GM23338 (cell line): ENCODE results near the gene PCSK4. TPM values are rescaled to one million over a fixed set of nuclear protein-coding genes. Genes with fewer than 3 reads are reported as not detected.

ENCODE experiments used
- ATAC-seq: fragments of 200-7000 bp; cut with Tn5 transposase; 3 replicates; pipeline ENCODE4 v1.9.1; 2020
- DNase-seq: peaks from one replicate; pipeline ENCODE4 v3.0.0-alpha.2; 2015; ENCODE audit warnings: low spot score
- H2AFZ ChIP-seq: fragments of 200-600 bp; sonication (generic); 2 replicates; pipeline ENCODE4 v1.8.0; 2016; ENCODE audit warnings: antibody characterized with exemption, mild to moderate bottlenecking, moderate library complexity
- H3F3A ChIP-seq: fragments of 200-600 bp; sonication (generic); replicated peaks from 2 replicates; pipeline ENCODE4 v1.8.0; 2017; ENCODE audit warnings: antibody characterized with exemption, mixed run types, low read depth
- H3K27ac ChIP-seq: fragments of 200-600 bp; sonication (generic); 2 replicates; pipeline ENCODE4 v1.6.1; 2016; ENCODE audit warnings: low read depth
- H3K27me3 ChIP-seq: fragments of 200-600 bp; sonication (generic); 2 replicates; pipeline ENCODE4 v1.8.0; 2016; ENCODE audit warnings: mild to moderate bottlenecking, mixed run types, moderate library complexity; ENCODE audit not compliant: insufficient read depth
- H3K36me3 ChIP-seq: fragments of 200-600 bp; sonication (generic); 2 replicates; pipeline ENCODE4 v1.8.0; 2016; ENCODE audit warnings: mild to moderate bottlenecking; ENCODE audit not compliant: insufficient read depth
- H3K4me1 ChIP-seq: fragments of 200-600 bp; sonication (generic); 2 replicates; pipeline ENCODE4 v1.8.0; 2016; ENCODE audit warnings: mild to moderate bottlenecking, moderate library complexity; ENCODE audit not compliant: insufficient read depth
- H3K4me2 ChIP-seq: fragments of 200-600 bp; sonication (generic); 2 replicates; pipeline ENCODE4 v1.7.1; 2017; ENCODE audit warnings: mixed run types
- H3K4me3 ChIP-seq: fragments of 200-600 bp; sonication (generic); 2 replicates; pipeline ENCODE4 v1.6.1; 2016; ENCODE audit warnings: mixed run types
- H3K79me2 ChIP-seq: fragments of 200-600 bp; sonication (generic); replicated peaks from 2 replicates; pipeline ENCODE4 v1.8.0; 2017; ENCODE audit warnings: mild to moderate bottlenecking; ENCODE audit not compliant: insufficient read depth
- H3K9me2 ChIP-seq: fragments of 200-600 bp; sonication (generic); 2 replicates; pipeline ENCODE4 v1.8.0; 2017; ENCODE audit not compliant: insufficient read depth
- H4K20me1 ChIP-seq: fragments of 200-600 bp; sonication (generic); replicated peaks from 2 replicates; pipeline ENCODE4 v1.8.0; 2017; ENCODE audit warnings: mild to moderate bottlenecking; ENCODE audit not compliant: insufficient read depth
- H3K27ac Mint-ChIP-seq: 2 replicates; pipeline ENCODE4 v1.8.0; 2020; ENCODE audit warnings: inconsistent platforms, mild to moderate bottlenecking, moderate library complexity, mixed read lengths
- H3K27me3 Mint-ChIP-seq: 3 replicates; pipeline ENCODE4 v1.8.0; 2022; ENCODE audit warnings: low read depth, mild to moderate bottlenecking, moderate library complexity, mixed read lengths, inconsistent platforms; ENCODE audit not compliant: insufficient read depth, poor library complexity
- H3K36me3 Mint-ChIP-seq: 3 replicates; pipeline ENCODE4 v1.8.0; 2021; ENCODE audit warnings: low read depth, mild to moderate bottlenecking, inconsistent platforms, moderate library complexity, mixed read lengths
- H3K4me1 Mint-ChIP-seq: 3 replicates; pipeline ENCODE4 v1.8.0; 2020; ENCODE audit warnings: mild to moderate bottlenecking, inconsistent platforms, mixed read lengths
- H3K4me3 Mint-ChIP-seq: 3 replicates; pipeline ENCODE4 v1.8.0; 2021; ENCODE audit warnings: moderate library complexity, mild to moderate bottlenecking, inconsistent platforms, mixed read lengths
- H3K9me3 Mint-ChIP-seq: 3 replicates; pipeline ENCODE4 v1.8.0; 2020; ENCODE audit warnings: moderate library complexity, mild to moderate bottlenecking, inconsistent platforms, mixed read lengths
- CREB1 ChIP-seq: fragments of 250-450 bp; sonication (Bioruptor Pico); IDR thresholded peaks from 2 replicates; pipeline ENCODE4 v1.5.0; 2020; ENCODE audit warnings: low read depth, mild to moderate bottlenecking, moderate library complexity
- ETS1 ChIP-seq: IDR thresholded peaks from 2 replicates; pipeline ENCODE4 v1.6.1; 2016; ENCODE audit warnings: antibody characterized with exemption
- EZH2phosphoT487 ChIP-seq: fragments of 200-600 bp; sonication (generic); IDR thresholded peaks from one replicate; pipeline ENCODE4 v1.8.1; 2018; ENCODE audit warnings: antibody characterized with exemption; ENCODE audit not compliant: unreplicated experiment
- NANOG ChIP-seq: IDR thresholded peaks from 2 replicates; pipeline ENCODE4 v1.6.1; 2016; ENCODE audit warnings: antibody characterized with exemption, borderline replicate concordance
- polyA plus RNA-seq: library from polyadenylated mRNA; unstranded; fragments of >200 nt; fragmentation: Nextera tagmentation; extraction: Ambion mirVana; gene quantifications from 2 replicates; pipeline ENCODE4 v1.2.1, GENCODE V29; 2016
- total RNA-seq: library from RNA; depleted of rRNA; stranded (reverse); fragments of >200 nt; shearing (Covaris generic); gene quantifications from 2 replicates; pipeline ENCODE4 v1.2.3, GENCODE V29; 2014
- TF ChIP-seq, protein P1 (sequence below): fragments of 250-450 bp; sonication (Bioruptor Pico); IDR thresholded peaks from 2 replicates; pipeline ENCODE4 v1.5.0; 2020; ENCODE audit warnings: mild to moderate bottlenecking, moderate library complexity

The PCSK4 gene
- total and polyA plus RNA-seq, 2 experiments from 2014 or later: 3.8 to 15.1 TPM

DNA sequence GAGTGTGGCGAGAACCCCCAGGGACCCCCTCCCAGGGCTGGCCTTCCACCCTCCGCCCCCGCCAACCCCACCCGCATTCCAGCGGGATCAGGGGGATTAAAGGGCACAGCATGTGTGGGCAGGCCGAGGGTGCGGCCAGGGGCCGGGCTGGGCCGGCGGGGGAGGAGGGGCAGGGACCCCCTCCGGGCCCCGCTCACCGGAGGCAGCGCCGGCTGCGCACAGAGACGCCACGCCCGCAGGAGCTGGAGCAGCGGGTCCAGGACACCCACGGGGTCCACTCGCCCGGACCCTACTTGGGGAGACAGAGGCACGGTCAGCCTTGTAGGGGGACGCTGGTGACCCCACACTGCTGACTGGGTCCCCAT lies 20.3 kb upstream of the PCSK4 start (continued):
- TF ChIP-seq, protein P1, sequence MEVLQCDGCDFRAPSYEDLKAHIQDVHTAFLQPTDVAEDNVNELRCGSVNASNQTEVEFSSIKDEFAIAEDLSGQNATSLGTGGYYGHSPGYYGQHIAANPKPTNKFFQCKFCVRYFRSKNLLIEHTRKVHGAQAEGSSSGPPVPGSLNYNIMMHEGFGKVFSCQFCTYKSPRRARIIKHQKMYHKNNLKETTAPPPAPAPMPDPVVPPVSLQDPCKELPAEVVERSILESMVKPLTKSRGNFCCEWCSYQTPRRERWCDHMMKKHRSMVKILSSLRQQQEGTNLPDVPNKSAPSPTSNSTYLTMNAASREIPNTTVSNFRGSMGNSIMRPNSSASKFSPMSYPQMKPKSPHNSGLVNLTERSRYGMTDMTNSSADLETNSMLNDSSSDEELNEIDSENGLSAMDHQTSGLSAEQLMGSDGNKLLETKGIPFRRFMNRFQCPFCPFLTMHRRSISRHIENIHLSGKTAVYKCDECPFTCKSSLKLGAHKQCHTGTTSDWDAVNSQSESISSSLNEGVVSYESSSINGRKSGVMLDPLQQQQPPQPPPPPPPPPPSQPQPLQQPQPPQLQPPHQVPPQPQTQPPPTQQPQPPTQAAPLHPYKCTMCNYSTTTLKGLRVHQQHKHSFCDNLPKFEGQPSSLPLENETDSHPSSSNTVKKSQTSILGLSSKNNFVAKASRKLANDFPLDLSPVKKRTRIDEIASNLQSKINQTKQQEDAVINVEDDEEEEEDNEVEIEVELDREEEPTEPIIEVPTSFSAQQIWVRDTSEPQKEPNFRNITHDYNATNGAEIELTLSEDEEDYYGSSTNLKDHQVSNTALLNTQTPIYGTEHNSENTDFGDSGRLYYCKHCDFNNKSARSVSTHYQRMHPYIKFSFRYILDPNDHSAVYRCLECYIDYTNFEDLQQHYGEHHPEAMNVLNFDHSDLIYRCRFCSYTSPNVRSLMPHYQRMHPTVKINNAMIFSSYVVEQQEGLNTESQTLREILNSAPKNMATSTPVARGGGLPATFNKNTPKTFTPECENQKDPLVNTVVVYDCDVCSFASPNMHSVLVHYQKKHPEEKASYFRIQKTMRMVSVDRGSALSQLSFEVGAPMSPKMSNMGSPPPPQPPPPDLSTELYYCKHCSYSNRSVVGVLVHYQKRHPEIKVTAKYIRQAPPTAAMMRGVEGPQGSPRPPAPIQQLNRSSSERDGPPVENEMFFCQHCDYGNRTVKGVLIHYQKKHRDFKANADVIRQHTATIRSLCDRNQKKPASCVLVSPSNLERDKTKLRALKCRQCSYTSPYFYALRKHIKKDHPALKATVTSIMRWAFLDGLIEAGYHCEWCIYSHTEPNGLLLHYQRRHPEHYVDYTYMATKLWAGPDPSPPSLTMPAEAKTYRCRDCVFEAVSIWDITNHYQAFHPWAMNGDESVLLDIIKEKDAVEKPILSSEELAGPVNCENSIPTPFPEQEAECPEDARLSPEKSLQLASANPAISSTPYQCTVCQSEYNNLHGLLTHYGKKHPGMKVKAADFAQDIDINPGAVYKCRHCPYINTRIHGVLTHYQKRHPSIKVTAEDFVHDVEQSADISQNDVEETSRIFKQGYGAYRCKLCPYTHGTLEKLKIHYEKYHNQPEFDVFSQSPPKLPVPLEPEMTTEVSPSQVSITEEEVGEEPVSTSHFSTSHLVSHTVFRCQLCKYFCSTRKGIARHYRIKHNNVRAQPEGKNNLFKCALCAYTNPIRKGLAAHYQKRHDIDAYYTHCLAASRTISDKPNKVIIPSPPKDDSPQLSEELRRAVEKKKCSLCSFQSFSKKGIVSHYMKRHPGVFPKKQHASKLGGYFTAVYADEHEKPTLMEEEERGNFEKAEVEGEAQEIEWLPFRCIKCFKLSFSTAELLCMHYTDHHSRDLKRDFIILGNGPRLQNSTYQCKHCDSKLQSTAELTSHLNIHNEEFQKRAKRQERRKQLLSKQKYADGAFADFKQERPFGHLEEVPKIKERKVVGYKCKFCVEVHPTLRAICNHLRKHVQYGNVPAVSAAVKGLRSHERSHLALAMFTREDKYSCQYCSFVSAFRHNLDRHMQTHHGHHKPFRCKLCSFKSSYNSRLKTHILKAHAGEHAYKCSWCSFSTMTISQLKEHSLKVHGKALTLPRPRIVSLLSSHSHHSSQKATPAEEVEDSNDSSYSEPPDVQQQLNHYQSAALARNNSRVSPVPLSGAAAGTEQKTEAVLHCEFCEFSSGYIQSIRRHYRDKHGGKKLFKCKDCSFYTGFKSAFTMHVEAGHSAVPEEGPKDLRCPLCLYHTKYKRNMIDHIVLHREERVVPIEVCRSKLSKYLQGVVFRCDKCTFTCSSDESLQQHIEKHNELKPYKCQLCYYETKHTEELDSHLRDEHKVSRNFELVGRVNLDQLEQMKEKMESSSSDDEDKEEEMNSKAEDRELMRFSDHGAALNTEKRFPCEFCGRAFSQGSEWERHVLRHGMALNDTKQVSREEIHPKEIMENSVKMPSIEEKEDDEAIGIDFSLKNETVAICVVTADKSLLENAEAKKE: no peak
- TF ChIP-seq EZH2phosphoT487: no peak
- TF ChIP-seq NANOG: no peak
- no peak for TF ChIP-seq CREB1 (CRISPR knock-in tag)

DNA sequence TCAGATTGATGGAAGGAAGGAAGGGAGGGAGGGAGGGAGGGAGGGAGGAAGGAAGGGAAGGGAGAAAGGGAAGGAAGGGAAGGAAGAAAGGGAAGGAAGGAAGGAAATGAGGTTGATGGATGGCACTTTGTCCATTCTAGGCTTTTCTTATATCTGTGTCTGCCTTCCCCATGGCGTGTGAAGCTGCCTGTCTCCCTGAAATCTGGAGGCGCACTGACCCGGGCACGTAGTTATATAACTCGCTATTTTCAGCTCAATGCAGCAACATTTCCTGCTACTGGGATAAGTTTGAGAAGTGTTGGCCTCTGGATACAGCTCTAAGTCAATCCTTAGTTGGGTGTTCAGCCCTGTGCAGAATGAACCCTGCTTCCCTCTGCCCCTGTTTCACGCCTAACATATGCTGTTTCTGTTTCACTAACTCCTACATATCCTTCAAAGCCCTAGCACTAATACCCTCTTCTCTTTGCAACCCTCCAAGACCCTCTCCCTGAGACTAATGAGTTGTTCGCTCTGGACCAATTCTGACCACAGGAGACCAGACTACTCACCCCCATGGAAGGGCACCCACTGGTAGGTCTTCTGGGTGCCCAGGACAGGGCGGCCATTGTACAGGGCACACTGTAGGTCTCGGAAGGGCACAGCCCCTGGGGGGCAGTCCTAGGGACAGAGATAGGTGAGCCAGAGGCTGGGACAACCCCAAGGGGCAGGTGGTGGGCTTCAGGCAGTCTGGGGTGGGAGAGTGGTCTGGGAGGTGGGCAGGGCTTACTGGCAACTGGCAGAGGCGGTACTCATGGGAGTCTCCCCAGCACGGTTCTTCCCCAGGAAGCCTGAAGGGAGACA lies 19.7 kb upstream of the PCSK4 start:
- TF ChIP-seq ETS1: no peak
- Mint-ChIP-seq H3K27me3 (peaks cover 31% of the 10 kb centered on the region), H3K4me3 (no peak overlapping the region; the same call in 2 of the 3 replicates), H3K4me1 (no peaks in the 10 kb centered on the region; the same call in 2 of the 3 replicates), H3K36me3 (no peaks in the 10 kb centered on the region), H3K27ac (no peak overlapping the region), H3K9me3 (peaks cover 8% of the 10 kb centered on the region; the same call in 2 of the 3 replicates)
- Histone ChIP-seq H3K4me3 (no peak overlapping the region), H3K27ac (no peak overlapping the region), H3K4me1 (no peaks in the 10 kb centered on the region), H3K36me3 (no peaks in the 10 kb centered on the region), H3K4me2 (no peak overlapping the region), H4K20me1 (no peaks in the 10 kb centered on the region), H3K79me2 (no peaks in the 10 kb centered on the region), H3K9me2 (no peaks in the 10 kb centered on the region), H3K27me3 (peaks cover 8% of the 10 kb centered on the region; the same call in 1 of the 2 replicates), H3F3A (peaks cover 9% of the 10 kb centered on the region; the same call in 1 of the 2 replicates), H2AFZ (no peak overlapping the region)
- no peak for ATAC-seq
- no peak for DNase-seq
